Measurements from ENCODE around the gene IDH2. TPM values are rescaled to one million over a fixed set of nuclear protein-coding genes. Genes with fewer than 3 reads are reported as not detected.

The IDH2 gene
- total and polyA plus RNA-seq, 2 of the 13 experiments (the other 11 are each of a cell fraction or from before 2014, with no cell fraction given) = 121 to 145 TPM

- TF ChIP-seq ZNF512 (CRISPR knock-in tag; IDR thresholded peaks at IDR 0.05) = no peak
- no peak for TF ChIP-seq ZBTB2 (CRISPR knock-in tag; IDR thresholded peaks at IDR 0.05; ENCODE audit: low read depth)
- no peak for TF ChIP-seq ZNF678 (CRISPR knock-in tag; IDR thresholded peaks at IDR 0.05)
- TF ChIP-seq SUZ12 (IDR thresholded peaks at IDR 0.05; ENCODE audit: low read depth, low read length) = no peak
- no peak for TF ChIP-seq XRCC5 (optimal IDR thresholded peaks at IDR 0.05; ENCODE audit: low read length)
- no peak for TF ChIP-seq ATAD3A (CRISPR knock-in tag; IDR thresholded peaks at IDR 0.05)
- TF ChIP-seq ZNF343 (CRISPR knock-in tag; IDR thresholded peaks at IDR 0.05) = no peak
- no peak for TF ChIP-seq CEBPB (IDR thresholded peaks at IDR 0.05; ENCODE audit: borderline replicate concordance, low read depth, low read length)
- TF ChIP-seq SAP130 (CRISPR knock-in tag; IDR thresholded peaks at IDR 0.05; ENCODE audit: low read depth) = peak; percentile 59
- TF ChIP-seq ZC3H13 (CRISPR knock-in tag; IDR thresholded peaks at IDR 0.05) = no peak
- no peak for TF ChIP-seq ZNF546 (CRISPR knock-in tag; conservative IDR thresholded peaks at IDR 0.05)
- no peak for TF ChIP-seq PCBP2 (optimal IDR thresholded peaks at IDR 0.05; ENCODE audit: low read depth, low read length, poor library complexity, severe bottlenecking)
- TF ChIP-seq SMAD3 (CRISPR knock-in tag; IDR thresholded peaks at IDR 0.05) = no peak
- no peak for TF ChIP-seq MAZ (IDR thresholded peaks at IDR 0.05; ENCODE audit: borderline replicate concordance, low read depth, low read length)
- no peak for TF ChIP-seq MAZ (CRISPR knock-in tag; IDR thresholded peaks at IDR 0.05; ENCODE audit: low read depth)
- TF ChIP-seq CSRNP2 (CRISPR knock-in tag; conservative IDR thresholded peaks at IDR 0.05; ENCODE audit: low read depth) = no peak
- TF ChIP-seq NKX3-1 (CRISPR knock-in tag; IDR thresholded peaks at IDR 0.05) = no peak
- TF ChIP-seq ZNF790 (CRISPR knock-in tag; IDR thresholded peaks at IDR 0.05; ENCODE audit: borderline replicate concordance) = no peak
- TF ChIP-seq ZNF557 (CRISPR knock-in tag; IDR thresholded peaks at IDR 0.05) = no peak
- TF ChIP-seq HOXA5 (CRISPR knock-in tag; IDR thresholded peaks at IDR 0.05) = no peak
- no peak for TF ChIP-seq SMAD9 (CRISPR knock-in tag; IDR thresholded peaks at IDR 0.05)
- TF ChIP-seq RFX5 (IDR thresholded peaks at IDR 0.05; ENCODE audit: low read depth, low read length) = no peak
- no peak for TF ChIP-seq CTCF (CRISPR knock-in tag; IDR thresholded peaks at IDR 0.05)
- TF ChIP-seq BRD4 (CRISPR knock-in tag; IDR thresholded peaks at IDR 0.05) = no peak
Observed at GRCh38 chr15:90103701-90104329, 1.5 kb upstream of the IDH2 start (continued).
